ENCODE results near the gene ZNF439.

DNA sequence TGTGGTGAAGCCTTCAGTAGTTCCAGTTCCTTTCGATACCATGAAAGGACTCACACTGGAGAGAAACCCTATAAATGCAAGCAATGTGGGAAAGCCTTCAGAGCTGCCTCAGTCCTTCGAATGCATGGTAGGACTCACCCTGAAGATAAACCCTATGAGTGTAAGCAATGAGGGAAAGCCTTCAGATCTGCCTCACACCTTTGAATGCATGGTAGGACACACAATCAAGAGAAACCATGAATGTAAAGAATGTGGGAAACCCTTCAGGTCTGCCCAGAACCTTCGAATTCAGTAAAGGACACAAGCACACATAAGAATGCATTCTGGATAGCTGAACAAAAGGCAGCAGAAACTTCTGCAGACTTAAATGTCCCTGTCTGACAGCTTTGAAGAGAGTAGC lies 57.4 kb downstream of the ZNF439 start:
- TF ChIP-seq NR2C1 (IDR thresholded peaks at IDR 0.05), result no peak
- TF ChIP-seq, protein P1, sequence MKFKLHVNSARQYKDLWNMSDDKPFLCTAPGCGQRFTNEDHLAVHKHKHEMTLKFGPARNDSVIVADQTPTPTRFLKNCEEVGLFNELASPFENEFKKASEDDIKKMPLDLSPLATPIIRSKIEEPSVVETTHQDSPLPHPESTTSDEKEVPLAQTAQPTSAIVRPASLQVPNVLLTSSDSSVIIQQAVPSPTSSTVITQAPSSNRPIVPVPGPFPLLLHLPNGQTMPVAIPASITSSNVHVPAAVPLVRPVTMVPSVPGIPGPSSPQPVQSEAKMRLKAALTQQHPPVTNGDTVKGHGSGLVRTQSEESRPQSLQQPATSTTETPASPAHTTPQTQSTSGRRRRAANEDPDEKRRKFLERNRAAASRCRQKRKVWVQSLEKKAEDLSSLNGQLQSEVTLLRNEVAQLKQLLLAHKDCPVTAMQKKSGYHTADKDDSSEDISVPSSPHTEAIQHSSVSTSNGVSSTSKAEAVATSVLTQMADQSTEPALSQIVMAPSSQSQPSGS (IDR thresholded peaks at IDR 0.05; ENCODE audit: low read length), result no peak
- TF ChIP-seq, protein P2, sequence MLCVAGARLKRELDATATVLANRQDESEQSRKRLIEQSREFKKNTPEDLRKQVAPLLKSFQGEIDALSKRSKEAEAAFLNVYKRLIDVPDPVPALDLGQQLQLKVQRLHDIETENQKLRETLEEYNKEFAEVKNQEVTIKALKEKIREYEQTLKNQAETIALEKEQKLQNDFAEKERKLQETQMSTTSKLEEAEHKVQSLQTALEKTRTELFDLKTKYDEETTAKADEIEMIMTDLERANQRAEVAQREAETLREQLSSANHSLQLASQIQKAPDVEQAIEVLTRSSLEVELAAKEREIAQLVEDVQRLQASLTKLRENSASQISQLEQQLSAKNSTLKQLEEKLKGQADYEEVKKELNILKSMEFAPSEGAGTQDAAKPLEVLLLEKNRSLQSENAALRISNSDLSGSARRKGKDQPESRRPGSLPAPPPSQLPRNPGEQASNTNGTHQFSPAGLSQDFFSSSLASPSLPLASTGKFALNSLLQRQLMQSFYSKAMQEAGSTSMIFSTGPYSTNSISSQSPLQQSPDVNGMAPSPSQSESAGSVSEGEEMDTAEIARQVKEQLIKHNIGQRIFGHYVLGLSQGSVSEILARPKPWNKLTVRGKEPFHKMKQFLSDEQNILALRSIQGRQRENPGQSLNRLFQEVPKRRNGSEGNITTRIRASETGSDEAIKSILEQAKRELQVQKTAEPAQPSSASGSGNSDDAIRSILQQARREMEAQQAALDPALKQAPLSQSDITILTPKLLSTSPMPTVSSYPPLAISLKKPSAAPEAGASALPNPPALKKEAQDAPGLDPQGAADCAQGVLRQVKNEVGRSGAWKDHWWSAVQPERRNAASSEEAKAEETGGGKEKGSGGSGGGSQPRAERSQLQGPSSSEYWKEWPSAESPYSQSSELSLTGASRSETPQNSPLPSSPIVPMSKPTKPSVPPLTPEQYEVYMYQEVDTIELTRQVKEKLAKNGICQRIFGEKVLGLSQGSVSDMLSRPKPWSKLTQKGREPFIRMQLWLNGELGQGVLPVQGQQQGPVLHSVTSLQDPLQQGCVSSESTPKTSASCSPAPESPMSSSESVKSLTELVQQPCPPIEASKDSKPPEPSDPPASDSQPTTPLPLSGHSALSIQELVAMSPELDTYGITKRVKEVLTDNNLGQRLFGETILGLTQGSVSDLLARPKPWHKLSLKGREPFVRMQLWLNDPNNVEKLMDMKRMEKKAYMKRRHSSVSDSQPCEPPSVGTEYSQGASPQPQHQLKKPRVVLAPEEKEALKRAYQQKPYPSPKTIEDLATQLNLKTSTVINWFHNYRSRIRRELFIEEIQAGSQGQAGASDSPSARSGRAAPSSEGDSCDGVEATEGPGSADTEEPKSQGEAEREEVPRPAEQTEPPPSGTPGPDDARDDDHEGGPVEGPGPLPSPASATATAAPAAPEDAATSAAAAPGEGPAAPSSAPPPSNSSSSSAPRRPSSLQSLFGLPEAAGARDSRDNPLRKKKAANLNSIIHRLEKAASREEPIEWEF (IDR thresholded peaks at IDR 0.05; ENCODE audit: insufficient replicate concordance, low read depth, low read length), result no peak
- no peak for TF ChIP-seq SIX5 (IDR thresholded peaks at IDR 0.05; ENCODE audit: low read depth, low read length, severe bottlenecking)

Measured in GM12878 (cell line).